Ectodermal cell (in vitro differentiated cells): ENCODE results near the gene CNOT8. TPM values are rescaled to one million over a fixed set of nuclear protein-coding genes. Genes with fewer than 3 reads are reported as not detected.

Experiments
- H3K27ac ChIP-seq: 2 replicates; pipeline ENCODE4 v1.7.0; 2013; ENCODE audit warnings: mild to moderate bottlenecking, low read depth, low read length; ENCODE audit not compliant: insufficient read depth, poor library complexity, severe bottlenecking
- H3K27me3 ChIP-seq: 2 replicates; pipeline ENCODE4 v1.7.0; 2013; ENCODE audit warnings: mild to moderate bottlenecking, low read length; ENCODE audit not compliant: insufficient read depth, control insufficient read depth, poor library complexity, severe bottlenecking
- H3K36me3 ChIP-seq: one replicate; pipeline ENCODE4 v1.7.0; 2013; ENCODE audit warnings: low read length; ENCODE audit not compliant: control insufficient read depth, insufficient read depth
- H3K4me1 ChIP-seq: one replicate; pipeline ENCODE4 v1.7.0; 2013; ENCODE audit warnings: low read length; ENCODE audit not compliant: control insufficient read depth, insufficient read depth
- H3K4me3 ChIP-seq: 2 replicates; pipeline ENCODE4 v1.7.0; 2013; ENCODE audit warnings: low read depth, low read length, control low read depth; ENCODE audit not compliant: insufficient read depth
- H3K9me3 ChIP-seq: 2 replicates; pipeline ENCODE4 v1.7.0; 2013; ENCODE audit warnings: mild to moderate bottlenecking, low read length, moderate library complexity; ENCODE audit not compliant: control insufficient read depth
- WGBS, 2 experiments: methylation state at CpG; one replicate each; pipeline ENCODE4 v1.1.7; 2013; ENCODE audit warnings: missing lambda C conversion rate in 2 of 2; 5-methylcytosine and 5-hydroxymethylcytosine counted together
- polyA plus RNA-seq, 4 experiments: library from polyadenylated mRNA; stranded (reverse); fragments of 50-300 nt; gene quantifications; one replicate each; pipeline ENCODE4 v1.2.3, GENCODE V29; 2013

CNOT8 gene
- polyA plus RNA-seq (2013, experiment 1 of 4) = 66.2 TPM
- polyA plus RNA-seq (2013, experiment 2 of 4) = 64.2 TPM
- 57.2 TPM for polyA plus RNA-seq (2013, experiment 3 of 4)
- polyA plus RNA-seq (2013, experiment 4 of 4) = 60.5 TPM

GRCh38 chr5:154858297-154858971, at the start of gene CNOT8:
Gene CNOT8 (plus strand): TSS chr5:154858627. CDS start chr5:154863279, 4,652 bp downstream.
- peaks cover 3% of the 10 kb centered on the region for H3K4me1 ChIP-seq
- no peaks in the 10 kb centered on the region for H3K9me3 ChIP-seq
- peak within 1 kb of the TSS; percentile 87 for H3K4me3 ChIP-seq
- no peaks in the 10 kb centered on the region for H3K36me3 ChIP-seq
- peak within 1 kb of the TSS; percentile 99 for H3K27ac ChIP-seq
- no peaks in the 10 kb centered on the region for H3K27me3 ChIP-seq
- 0% methylated on average over 65 of the region's 65 CpGs for WGBS, 2 experiments

GRCh38 chr5:154811239-154811638, 47.2 kb upstream of the CNOT8 start:
- H3K36me3 ChIP-seq = peaks cover 46% of the 10 kb centered on the region
- no peaks in the 10 kb centered on the region for H3K9me3 ChIP-seq
- H3K4me3 ChIP-seq = no peak overlapping the region
- H3K27me3 ChIP-seq = no peaks in the 10 kb centered on the region
- WGBS, 2 experiments = 95% methylated on average over 7 of the region's 7 CpGs
- H3K27ac ChIP-seq = no peak overlapping the region
- H3K4me1 ChIP-seq = no peaks in the 10 kb centered on the region

- Histone ChIP-seq H3K27ac (peak overlapping the region; percentile 4), H3K4me3 (no peak overlapping the region), H3K4me1 (peaks cover 4% of the 10 kb centered on the region), H3K27me3 (no peaks in the 10 kb centered on the region), H3K9me3 (no peaks in the 10 kb centered on the region), H3K36me3 (peaks cover 49% of the 10 kb centered on the region)
- 76 to 83% methylated on average over 3 of the region's 3 CpGs for WGBS, 2 experiments
Measured at GRCh38 chr5:154811653-154812465, 46.6 kb upstream of the CNOT8 start.

- WGBS, 2 experiments = 93 to 97% methylated on average over 4 of the region's 4 CpGs
- Histone ChIP-seq H3K27ac (no peak overlapping the region), H3K4me3 (no peak overlapping the region), H3K36me3 (peaks cover 47% of the 10 kb centered on the region), H3K27me3 (no peaks in the 10 kb centered on the region), H3K4me1 (peaks cover 5% of the 10 kb centered on the region), H3K9me3 (no peaks in the 10 kb centered on the region)
Measured at GRCh38 chr5:154813158-154813557, 45.3 kb upstream of the CNOT8 start.

- 94 to 96% methylated on average over 9 of the region's 10 CpGs for WGBS, 2 experiments
- H3K27ac ChIP-seq = no peak overlapping the region
- no peaks in the 10 kb centered on the region for H3K27me3 ChIP-seq
- H3K36me3 ChIP-seq = peaks cover 42% of the 10 kb centered on the region
- H3K4me3 ChIP-seq = no peak overlapping the region
- H3K9me3 ChIP-seq = no peaks in the 10 kb centered on the region
- H3K4me1 ChIP-seq = peaks cover 5% of the 10 kb centered on the region
Measured at GRCh38 chr5:154813736-154814135, 44.7 kb upstream of the CNOT8 start.

GRCh38 chr5:154815025-154815424, 43.4 kb upstream of the CNOT8 start:
- WGBS, 2 experiments = 93 to 95% methylated on average over 11 of the region's 11 CpGs
- H3K36me3 ChIP-seq = peaks cover 42% of the 10 kb centered on the region

GRCh38 chr5:154815684-154816247, 42.7 kb upstream of the CNOT8 start:
- Histone ChIP-seq H3K27ac (no peak overlapping the region), H3K9me3 (no peaks in the 10 kb centered on the region), H3K27me3 (no peaks in the 10 kb centered on the region), H3K4me3 (no peak overlapping the region), H3K4me1 (peaks cover 5% of the 10 kb centered on the region), H3K36me3 (peaks cover 42% of the 10 kb centered on the region)
- 94 to 99% methylated on average over 5 of the region's 5 CpGs for WGBS, 2 experiments

More at GRCh38 chr5:154815025-154815424, 43.4 kb upstream of the CNOT8 start:
- Histone ChIP-seq H3K4me1 (peaks cover 5% of the 10 kb centered on the region), H3K9me3 (no peaks in the 10 kb centered on the region), H3K4me3 (no peak overlapping the region), H3K27me3 (no peaks in the 10 kb centered on the region), H3K27ac (no peak overlapping the region)

- H3K4me1 ChIP-seq = peaks cover 5% of the 10 kb centered on the region
- no peak overlapping the region for H3K4me3 ChIP-seq
- no peaks in the 10 kb centered on the region for H3K9me3 ChIP-seq
- H3K27ac ChIP-seq = peak overlapping the region; percentile 23
- no peaks in the 10 kb centered on the region for H3K27me3 ChIP-seq
- peaks cover 38% of the 10 kb centered on the region for H3K36me3 ChIP-seq
- WGBS, 2 experiments = 86 to 92% methylated on average over 3 to 4 of the region's 5 CpGs
Measured at GRCh38 chr5:154816891-154817492, 41.4 kb upstream of the CNOT8 start.

- H3K27me3 ChIP-seq = no peaks in the 10 kb centered on the region
- H3K36me3 ChIP-seq = peaks cover 38% of the 10 kb centered on the region
- no peak overlapping the region for H3K4me3 ChIP-seq
- H3K4me1 ChIP-seq = peaks cover 5% of the 10 kb centered on the region
- H3K27ac ChIP-seq = no peak overlapping the region
- no peaks in the 10 kb centered on the region for H3K9me3 ChIP-seq
- WGBS, 2 experiments = 93 to 96% methylated on average over 6 of the region's 6 CpGs
Measured at GRCh38 chr5:154817815-154818214, 40.6 kb upstream of the CNOT8 start.
